GM23338 (cell line): ENCODE measurements around the gene AGBL4.
A peak's percentile ranks its signal among the peaks of the same experiment; 100 is the strongest.

ENCODE experiments used
- POLR2AphosphoS5 ChIP-seq: IDR thresholded peaks from 2 replicates; pipeline ENCODE4 v1.6.1; 2016; ENCODE audit warnings: antibody characterized with exemption, low read depth
- TF ChIP-seq, protein P1 (sequence below), 2 experiments: fragments of 200-600 bp in 1 of 2; sonication (generic) in 1 of 2; conservative IDR thresholded peaks; 2 replicates each; pipeline versions ENCODE4 v1.5.1 to v1.6.1; 2016 to 2017; ENCODE audit warnings: antibody characterized with exemption in 2 of 2, low read depth in 2 of 2, mild to moderate bottlenecking in 2 of 2, moderate library complexity in 1 of 2

DNA sequence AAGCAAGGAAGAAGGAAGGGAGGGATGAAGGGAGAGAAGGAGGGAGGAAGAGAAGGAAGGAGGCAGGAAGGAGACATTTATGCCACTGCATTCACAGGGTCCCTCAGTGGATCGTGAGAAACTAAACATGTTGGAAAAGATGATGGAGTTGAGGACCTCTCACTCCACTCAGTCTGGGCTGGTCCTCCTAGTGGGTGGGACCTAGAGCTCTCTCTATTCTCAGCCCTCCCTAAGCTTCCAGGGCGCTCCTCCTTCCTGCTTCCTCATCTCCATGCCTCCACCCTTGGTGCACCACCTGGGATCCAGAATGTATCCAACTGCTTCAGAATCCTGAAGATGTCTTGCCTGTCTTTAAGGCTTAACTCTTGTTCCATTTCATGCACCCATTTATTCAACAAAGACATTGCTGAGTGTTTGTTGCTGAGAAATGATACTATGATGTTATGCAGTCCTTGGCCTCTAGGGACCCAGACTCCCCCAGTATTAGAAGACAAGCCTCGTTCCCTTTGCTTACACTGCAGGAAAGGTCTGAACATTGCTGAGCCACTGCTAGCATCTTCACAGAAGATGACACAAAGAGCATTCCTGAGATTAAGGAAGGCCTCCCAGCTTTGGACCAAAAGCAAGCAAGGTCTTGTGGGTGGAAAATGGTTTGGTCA, 1335.5 kb downstream of the AGBL4 start:
- TF ChIP-seq, protein P1, sequence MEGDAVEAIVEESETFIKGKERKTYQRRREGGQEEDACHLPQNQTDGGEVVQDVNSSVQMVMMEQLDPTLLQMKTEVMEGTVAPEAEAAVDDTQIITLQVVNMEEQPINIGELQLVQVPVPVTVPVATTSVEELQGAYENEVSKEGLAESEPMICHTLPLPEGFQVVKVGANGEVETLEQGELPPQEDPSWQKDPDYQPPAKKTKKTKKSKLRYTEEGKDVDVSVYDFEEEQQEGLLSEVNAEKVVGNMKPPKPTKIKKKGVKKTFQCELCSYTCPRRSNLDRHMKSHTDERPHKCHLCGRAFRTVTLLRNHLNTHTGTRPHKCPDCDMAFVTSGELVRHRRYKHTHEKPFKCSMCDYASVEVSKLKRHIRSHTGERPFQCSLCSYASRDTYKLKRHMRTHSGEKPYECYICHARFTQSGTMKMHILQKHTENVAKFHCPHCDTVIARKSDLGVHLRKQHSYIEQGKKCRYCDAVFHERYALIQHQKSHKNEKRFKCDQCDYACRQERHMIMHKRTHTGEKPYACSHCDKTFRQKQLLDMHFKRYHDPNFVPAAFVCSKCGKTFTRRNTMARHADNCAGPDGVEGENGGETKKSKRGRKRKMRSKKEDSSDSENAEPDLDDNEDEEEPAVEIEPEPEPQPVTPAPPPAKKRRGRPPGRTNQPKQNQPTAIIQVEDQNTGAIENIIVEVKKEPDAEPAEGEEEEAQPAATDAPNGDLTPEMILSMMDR (conservative IDR thresholded peaks at IDR 0.05; ENCODE audit: low read depth in 2 of 2), result peak; percentile 35 to 54
- TF ChIP-seq POLR2AphosphoS5, result no peak
